Fibroblast of lung (primary cell): ENCODE measurements around the gene ENO1. TPM values are rescaled to one million over a fixed set of nuclear protein-coding genes. Genes with fewer than 3 reads are reported as not detected.

ENCODE experiments used
- DNase-seq, 2 donors: peaks; one replicate each; pipeline versions ENCODE4 v3.0.0 to v3.0.0-alpha.2; 2010; ENCODE audit warnings: low read depth in 2 of 2
- H2AFZ ChIP-seq: 2 replicates; pipeline ENCODE4 v1.5.1; 2012; ENCODE audit warnings: low read length, control low read depth, inconsistent platforms
- H3K27ac ChIP-seq: 2 replicates; pipeline ENCODE4 v1.5.1; 2011; ENCODE audit warnings: low read length, control low read depth; ENCODE audit not compliant: insufficient read depth
- H3K27me3 ChIP-seq: 2 replicates; pipeline ENCODE4 v1.5.1; 2011; ENCODE audit warnings: mild to moderate bottlenecking, low read length; ENCODE audit not compliant: control insufficient read depth, insufficient read depth
- H3K36me3 ChIP-seq: 2 replicates; pipeline ENCODE4 v1.5.1; 2011; ENCODE audit warnings: low read length; ENCODE audit not compliant: control insufficient read depth, insufficient read depth
- H3K4me1 ChIP-seq: 2 replicates; pipeline ENCODE4 v1.5.1; 2011; ENCODE audit warnings: low read length; ENCODE audit not compliant: control insufficient read depth, insufficient read depth; ENCODE audit errors: extremely low read depth
- H3K4me2 ChIP-seq: 2 replicates; pipeline ENCODE4 v1.5.1; 2011; ENCODE audit warnings: low read length, control low read depth; ENCODE audit not compliant: insufficient read depth; ENCODE audit errors: extremely low read depth
- H3K4me3 ChIP-seq, 4 experiments: fragments of 200-600 bp in 1 of 4; sonication (generic) in 1 of 4; replicated peaks in 1 of 4; 2 replicates each; pipeline ENCODE4 v1.5.1; 2011 to 2016; ENCODE audit warnings: low read length in 4 of 4, low read depth in 3 of 4, mild to moderate bottlenecking in 3 of 4, control low read depth in 2 of 4, inconsistent platforms in 1 of 4, mixed read lengths in 1 of 4; ENCODE audit not compliant: insufficient read depth in 1 of 4; ENCODE audit errors: control extremely low read depth in 1 of 4
- H3K79me2 ChIP-seq: 2 replicates; pipeline ENCODE4 v1.5.1; 2012; ENCODE audit warnings: mild to moderate bottlenecking, low read length, inconsistent platforms; ENCODE audit not compliant: control insufficient read depth, insufficient read depth
- H3K9ac ChIP-seq: 2 replicates; pipeline ENCODE4 v1.5.1; 2011; ENCODE audit warnings: mild to moderate bottlenecking, low read length, control low read depth; ENCODE audit not compliant: insufficient read depth
- H3K9me3 ChIP-seq: 2 replicates; pipeline ENCODE4 v1.5.1; 2012; ENCODE audit warnings: low read depth, low read length; ENCODE audit not compliant: control insufficient read depth, insufficient read depth
- H4K20me1 ChIP-seq: 2 replicates; pipeline ENCODE4 v1.5.1; 2011; ENCODE audit warnings: low read length; ENCODE audit not compliant: control insufficient read depth, insufficient read depth; ENCODE audit errors: extremely low read depth
- CTCF ChIP-seq, 2 donors: IDR thresholded peaks in 1 of 2; conservative IDR thresholded peaks in 1 of 2; 1 replicate in 1 of 2; 2 replicates in 1 of 2; pipeline ENCODE4 v1.5.1; 2011 to 2012; ENCODE audit warnings: low read length in 2 of 2, control low read depth in 1 of 2, inconsistent platforms in 1 of 2, low read depth in 1 of 2, mild to moderate bottlenecking in 1 of 2
- EZH2 ChIP-seq: IDR thresholded peaks from 2 replicates; pipeline ENCODE4 v1.5.1; 2012; ENCODE audit warnings: low read length, control low read depth, mild to moderate bottlenecking; ENCODE audit errors: missing control alignments
- polyA plus RNA-seq, 2 donors: library from polyadenylated mRNA; depleted of rRNA in 1 of 2; stranded (reverse) in 1 of 2; unstranded in 1 of 2; fragments of >200 nt; gene quantifications; 2 replicates each; pipeline ENCODE4 v1.2.1, GENCODE V29; 2011 to 2012; ENCODE audit warnings: missing spikeins in 1 of 2
- total RNA-seq: library from RNA; depleted of rRNA; stranded (reverse); fragments of >200 nt; gene quantifications from 2 replicates; pipeline ENCODE4 v1.2.1, GENCODE V29; 2014

Gene ENO1
- total and polyA plus RNA-seq, 2 donors (not counting 1 experiment from before 2014, with no cell fraction given): 963 to 1,177 TPM

- no peak overlapping the region for H2AFZ ChIP-seq
- H3K4me2 ChIP-seq: no peak overlapping the region
- TF ChIP-seq CTCF (conservative IDR thresholded peaks at IDR 0.05 in 1 of 2, IDR thresholded peaks at IDR 0.05 in 1 of 2; ENCODE audit: low read depth in 1 of 2, low read length in 2 of 2) (no peak), EZH2 (no peak)
- H3K4me1 ChIP-seq: peaks cover 2% of the 10 kb centered on the region
- no peak overlapping the region for H3K9ac ChIP-seq
- H3K4me3 ChIP-seq: no peak overlapping the region
- H4K20me1 ChIP-seq: no peaks in the 10 kb centered on the region
- DNase-seq: no peak
- H3K27ac ChIP-seq: no peak overlapping the region
- H3K79me2 ChIP-seq: no peaks in the 10 kb centered on the region
- H3K36me3 ChIP-seq: peaks cover 24% of the 10 kb centered on the region
- H3K27me3 ChIP-seq: no peaks in the 10 kb centered on the region
- H3K9me3 ChIP-seq: no peaks in the 10 kb centered on the region
These were observed 21.6 kb downstream of the ENO1 start for GRCh38 chr1:8856689-8857412.

GRCh38 chr1:8854240-8854639 is 24.2 kb downstream of the ENO1 start:
- DNase-seq: no peak
- H3K9ac ChIP-seq: no peak overlapping the region
- H3K27me3 ChIP-seq: no peaks in the 10 kb centered on the region
- H3K36me3 ChIP-seq: peaks cover 6% of the 10 kb centered on the region
- no peak overlapping the region for H3K4me3 ChIP-seq
- peaks cover 2% of the 10 kb centered on the region for H3K4me1 ChIP-seq
- no peak overlapping the region for H2AFZ ChIP-seq
- no peaks in the 10 kb centered on the region for H4K20me1 ChIP-seq
- H3K79me2 ChIP-seq: no peaks in the 10 kb centered on the region
- H3K4me2 ChIP-seq: no peak overlapping the region
- H3K9me3 ChIP-seq: no peaks in the 10 kb centered on the region
- TF ChIP-seq CTCF (conservative IDR thresholded peaks at IDR 0.05 in 1 of 2, IDR thresholded peaks at IDR 0.05 in 1 of 2; ENCODE audit: low read depth in 1 of 2, low read length in 2 of 2): no peak
- no peak for TF ChIP-seq EZH2
- H3K27ac ChIP-seq: no peak overlapping the region

GRCh38 chr1:8851060-8851459 is 27.4 kb downstream of the ENO1 start:
- DNase-seq: no peak
- Histone ChIP-seq H2AFZ (no peak overlapping the region), H3K9me3 (no peaks in the 10 kb centered on the region), H3K79me2 (no peaks in the 10 kb centered on the region), H3K9ac (no peak overlapping the region), H3K4me3 (no peak overlapping the region), H3K27ac (no peak overlapping the region), H3K36me3 (no peaks in the 10 kb centered on the region), H4K20me1 (no peaks in the 10 kb centered on the region), H3K4me1 (peaks cover 3% of the 10 kb centered on the region), H3K4me2 (no peak overlapping the region), H3K27me3 (no peaks in the 10 kb centered on the region)
- no peak for TF ChIP-seq CTCF (conservative IDR thresholded peaks at IDR 0.05 in 1 of 2, IDR thresholded peaks at IDR 0.05 in 1 of 2; ENCODE audit: low read depth in 1 of 2, low read length in 2 of 2)
- no peak for TF ChIP-seq EZH2
